HEK293 (cell line): ENCODE results near the gene TRAPPC5.

Experiments
- ATF2 ChIP-seq: fragments of 450-650 bp; formaldehyde crosslinking; IDR thresholded peaks from 2 replicates; pipeline ENCODE4 v1.5.1; 2016; ENCODE audit warnings: missing biosample characterization, missing genetic modification characterization, low read depth
- BCL11B ChIP-seq: fragments of 450-650 bp; formaldehyde crosslinking; IDR thresholded peaks from 2 replicates; pipeline ENCODE4 v1.5.1; 2016; ENCODE audit warnings: low read depth, missing biosample characterization, missing genetic modification characterization
- EGR2 ChIP-seq: fragments of 450-650 bp; formaldehyde crosslinking; IDR thresholded peaks from 2 replicates; pipeline ENCODE4 v1.5.1; 2016; ENCODE audit warnings: low read depth, missing biosample characterization, missing genetic modification characterization
- GLI4 ChIP-seq: fragments of 450-650 bp; formaldehyde crosslinking; IDR thresholded peaks from 2 replicates; pipeline ENCODE4 v1.5.1; 2016; ENCODE audit warnings: missing biosample characterization, missing genetic modification characterization
- HOXC10 ChIP-seq: sonication (generic); formaldehyde crosslinking; IDR thresholded peaks from 2 replicates; pipeline ENCODE4 v1.8.1; 2023; ENCODE audit warnings: mild to moderate bottlenecking, missing genetic modification reagents
- KLF1 ChIP-seq: fragments of 450-650 bp; formaldehyde crosslinking; IDR thresholded peaks from 2 replicates; pipeline ENCODE4 v1.5.1; 2016; ENCODE audit warnings: missing biosample characterization, missing genetic modification characterization
- RBAK ChIP-seq: fragments of 450-650 bp; formaldehyde crosslinking; IDR thresholded peaks from 2 replicates; pipeline ENCODE4 v1.5.1; 2016; ENCODE audit warnings: missing biosample characterization, missing genetic modification characterization
- SALL2 ChIP-seq: fragments of 450-650 bp; formaldehyde crosslinking; IDR thresholded peaks from 2 replicates; pipeline ENCODE4 v1.5.0; 2017; ENCODE audit warnings: missing biosample characterization, mild to moderate bottlenecking, missing genetic modification characterization, borderline replicate concordance
- ZBTB11 ChIP-seq: fragments of 450-650 bp; formaldehyde crosslinking; conservative IDR thresholded peaks from 2 replicates; pipeline ENCODE4 v1.5.1; 2016; ENCODE audit warnings: low read depth, missing biosample characterization, missing genetic modification characterization
- ZNF132 ChIP-seq: fragments of 450-650 bp; formaldehyde crosslinking; IDR thresholded peaks from 2 replicates; pipeline ENCODE4 v1.5.1; 2017; ENCODE audit warnings: missing biosample characterization, missing genetic modification characterization, borderline replicate concordance
- ZNF146 ChIP-seq: fragments of 450-650 bp; formaldehyde crosslinking; IDR thresholded peaks from 2 replicates; pipeline ENCODE4 v1.5.1; 2016; ENCODE audit warnings: missing biosample characterization, missing genetic modification characterization
- ZNF2 ChIP-seq: fragments of 450-650 bp; formaldehyde crosslinking; IDR thresholded peaks from 2 replicates; pipeline ENCODE4 v1.5.1; 2016; ENCODE audit warnings: missing biosample characterization, missing genetic modification characterization
- ZNF518A ChIP-seq: fragments of 450-650 bp; formaldehyde crosslinking; conservative IDR thresholded peaks from 2 replicates; pipeline ENCODE4 v1.5.1; 2016; ENCODE audit warnings: low read depth, missing biosample characterization, missing genetic modification characterization
- ZNF560 ChIP-seq: fragments of 450-650 bp; formaldehyde crosslinking; IDR thresholded peaks from 2 replicates; pipeline ENCODE4 v1.5.1; 2017; ENCODE audit warnings: missing biosample characterization, missing genetic modification characterization, borderline replicate concordance
- ZNF660 ChIP-seq: fragments of 450-650 bp; IDR thresholded peaks from 2 replicates; pipeline ENCODE4 v1.5.1; 2018; ENCODE audit warnings: missing biosample characterization, mild to moderate bottlenecking, missing genetic modification characterization
- ZNF76 ChIP-seq: fragments of 450-650 bp; formaldehyde crosslinking; IDR thresholded peaks from 2 replicates; pipeline ENCODE4; 2016; ENCODE audit warnings: low read depth, missing biosample characterization, missing genetic modification characterization, borderline replicate concordance
- ZNF792 ChIP-seq: fragments of 450-650 bp; formaldehyde crosslinking; IDR thresholded peaks from 2 replicates; pipeline ENCODE4 v1.5.1; 2016; ENCODE audit warnings: missing biosample characterization, missing genetic modification characterization
- TF ChIP-seq, protein P1 (sequence below): fragments of 450-650 bp; formaldehyde crosslinking; IDR thresholded peaks from 2 replicates; pipeline ENCODE4 v1.5.1; 2017; ENCODE audit warnings: missing biosample characterization, missing genetic modification characterization
- TF ChIP-seq, protein P2 (sequence below): fragments of 450-650 bp; formaldehyde crosslinking; IDR thresholded peaks from 2 replicates; pipeline ENCODE4 v1.5.1; 2016; ENCODE audit warnings: missing biosample characterization, missing genetic modification characterization
- TF ChIP-seq, protein P3 (sequence below): fragments of 450-650 bp; formaldehyde crosslinking; IDR thresholded peaks from 2 replicates; pipeline ENCODE4 v1.5.1; 2016; ENCODE audit warnings: missing biosample characterization, missing genetic modification characterization

TRAPPC5 gene

GRCh38 chr19:7636691-7637373 is 43.8 kb upstream of the TRAPPC5 start, which contains the start of gene STXBP2 (continued):
- TF ChIP-seq KLF1 (peak; percentile 57; the same call in 1 of the 2 replicates), ATF2 (no peak), ZNF792 (no peak), GLI4 (tag by site-specific recombination) (no peak), ZNF146 (no peak), ZBTB11 (tag by site-specific recombination) (peak; percentile 26; the same call in 1 of the 2 replicates), ZNF660 (tag by site-specific recombination) (no peak), ZNF132 (no peak), ZNF76 (tag by site-specific recombination) (no peak), EGR2 (tag by site-specific recombination) (0 out of 2 replicates have a peak, but pooled peaks have one; percentile 14), SALL2 (tag by site-specific recombination) (no peak), HOXC10 (CRISPR knock-in tag) (no peak), BCL11B (no peak), ZNF518A (tag by site-specific recombination) (no peak), ZNF560 (tag by site-specific recombination) (no peak), RBAK (tag by site-specific recombination) (no peak), ZNF2 (tag by site-specific recombination) (no peak)
- TF ChIP-seq, protein P1, sequence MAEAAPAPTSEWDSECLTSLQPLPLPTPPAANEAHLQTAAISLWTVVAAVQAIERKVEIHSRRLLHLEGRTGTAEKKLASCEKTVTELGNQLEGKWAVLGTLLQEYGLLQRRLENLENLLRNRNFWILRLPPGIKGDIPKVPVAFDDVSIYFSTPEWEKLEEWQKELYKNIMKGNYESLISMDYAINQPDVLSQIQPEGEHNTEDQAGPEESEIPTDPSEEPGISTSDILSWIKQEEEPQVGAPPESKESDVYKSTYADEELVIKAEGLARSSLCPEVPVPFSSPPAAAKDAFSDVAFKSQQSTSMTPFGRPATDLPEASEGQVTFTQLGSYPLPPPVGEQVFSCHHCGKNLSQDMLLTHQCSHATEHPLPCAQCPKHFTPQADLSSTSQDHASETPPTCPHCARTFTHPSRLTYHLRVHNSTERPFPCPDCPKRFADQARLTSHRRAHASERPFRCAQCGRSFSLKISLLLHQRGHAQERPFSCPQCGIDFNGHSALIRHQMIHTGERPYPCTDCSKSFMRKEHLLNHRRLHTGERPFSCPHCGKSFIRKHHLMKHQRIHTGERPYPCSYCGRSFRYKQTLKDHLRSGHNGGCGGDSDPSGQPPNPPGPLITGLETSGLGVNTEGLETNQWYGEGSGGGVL (tag by site-specific recombination), result peak; percentile 61
- TF ChIP-seq, protein P2, sequence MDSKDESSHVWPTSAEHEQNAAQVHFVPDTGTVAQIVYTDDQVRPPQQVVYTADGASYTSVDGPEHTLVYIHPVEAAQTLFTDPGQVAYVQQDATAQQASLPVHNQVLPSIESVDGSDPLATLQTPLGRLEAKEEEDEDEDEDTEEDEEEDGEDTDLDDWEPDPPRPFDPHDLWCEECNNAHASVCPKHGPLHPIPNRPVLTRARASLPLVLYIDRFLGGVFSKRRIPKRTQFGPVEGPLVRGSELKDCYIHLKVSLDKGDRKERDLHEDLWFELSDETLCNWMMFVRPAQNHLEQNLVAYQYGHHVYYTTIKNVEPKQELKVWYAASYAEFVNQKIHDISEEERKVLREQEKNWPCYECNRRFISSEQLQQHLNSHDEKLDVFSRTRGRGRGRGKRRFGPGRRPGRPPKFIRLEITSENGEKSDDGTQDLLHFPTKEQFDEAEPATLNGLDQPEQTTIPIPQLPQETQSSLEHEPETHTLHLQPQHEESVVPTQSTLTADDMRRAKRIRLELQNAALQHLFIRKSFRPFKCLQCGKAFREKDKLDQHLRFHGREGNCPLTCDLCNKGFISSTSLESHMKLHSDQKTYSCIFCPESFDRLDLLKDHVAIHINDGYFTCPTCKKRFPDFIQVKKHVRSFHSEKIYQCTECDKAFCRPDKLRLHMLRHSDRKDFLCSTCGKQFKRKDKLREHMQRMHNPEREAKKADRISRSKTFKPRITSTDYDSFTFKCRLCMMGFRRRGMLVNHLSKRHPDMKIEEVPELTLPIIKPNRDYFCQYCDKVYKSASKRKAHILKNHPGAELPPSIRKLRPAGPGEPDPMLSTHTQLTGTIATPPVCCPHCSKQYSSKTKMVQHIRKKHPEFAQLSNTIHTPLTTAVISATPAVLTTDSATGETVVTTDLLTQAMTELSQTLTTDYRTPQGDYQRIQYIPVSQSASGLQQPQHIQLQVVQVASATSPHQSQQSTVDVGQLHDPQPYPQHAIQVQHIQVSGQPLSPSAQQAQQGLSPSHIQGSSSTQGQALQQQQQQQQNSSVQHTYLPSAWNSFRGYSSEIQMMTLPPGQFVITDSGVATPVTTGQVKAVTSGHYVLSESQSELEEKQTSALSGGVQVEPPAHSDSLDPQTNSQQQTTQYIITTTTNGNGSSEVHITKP, result no peak
- TF ChIP-seq, protein P3, sequence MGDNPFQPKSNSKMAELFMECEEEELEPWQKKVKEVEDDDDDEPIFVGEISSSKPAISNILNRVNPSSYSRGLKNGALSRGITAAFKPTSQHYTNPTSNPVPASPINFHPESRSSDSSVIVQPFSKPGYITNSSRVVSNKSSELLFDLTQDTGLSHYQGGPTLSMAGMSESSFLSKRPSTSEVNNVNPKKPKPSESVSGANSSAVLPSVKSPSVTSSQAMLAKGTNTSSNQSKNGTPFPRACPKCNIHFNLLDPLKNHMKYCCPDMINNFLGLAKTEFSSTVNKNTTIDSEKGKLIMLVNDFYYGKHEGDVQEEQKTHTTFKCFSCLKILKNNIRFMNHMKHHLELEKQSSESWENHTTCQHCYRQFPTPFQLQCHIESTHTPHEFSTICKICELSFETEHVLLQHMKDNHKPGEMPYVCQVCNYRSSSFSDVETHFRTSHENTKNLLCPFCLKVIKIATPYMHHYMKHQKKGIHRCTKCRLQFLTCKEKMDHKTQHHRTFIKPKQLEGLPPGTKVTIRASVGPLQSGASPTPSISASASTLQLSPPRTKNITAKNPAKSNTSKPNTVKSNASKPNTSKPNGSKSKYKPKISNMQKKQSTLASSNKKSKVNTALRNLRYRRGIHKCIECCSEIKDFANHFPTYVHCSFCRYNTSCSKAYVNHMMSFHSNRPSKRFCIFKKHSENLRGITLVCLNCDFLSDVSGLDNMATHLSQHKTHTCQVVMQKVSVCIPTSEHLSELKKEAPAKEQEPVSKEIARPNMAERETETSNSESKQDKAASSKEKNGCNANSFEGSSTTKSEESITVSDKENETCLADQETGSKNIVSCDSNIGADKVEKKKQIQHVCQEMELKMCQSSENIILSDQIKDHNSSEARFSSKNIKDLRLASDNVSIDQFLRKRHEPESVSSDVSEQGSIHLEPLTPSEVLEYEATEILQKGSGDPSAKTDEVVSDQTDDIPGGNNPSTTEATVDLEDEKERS (tag by site-specific recombination), result no peak
